Stimulated activated CD8-positive, alpha-beta memory T cell treated with anti-CD3 and anti-CD28 coated beads, Interleukin-7, amount 100 ng/mL, for 1 hour (primary cell): ENCODE measurements around the gene QPCTL.
"Not testable (repeated sequence)": the region's sequence is repeated elsewhere in the genome, so short reads cannot be mapped to it uniquely, and the experiment has no call there.

Experiments
- DNase-seq, 2 donors: peaks; one replicate each; pipeline ENCODE4 v3.0.0-alpha.2; 2020; ENCODE audit warnings: low read depth in 2 of 2

QPCTL gene

DNA sequence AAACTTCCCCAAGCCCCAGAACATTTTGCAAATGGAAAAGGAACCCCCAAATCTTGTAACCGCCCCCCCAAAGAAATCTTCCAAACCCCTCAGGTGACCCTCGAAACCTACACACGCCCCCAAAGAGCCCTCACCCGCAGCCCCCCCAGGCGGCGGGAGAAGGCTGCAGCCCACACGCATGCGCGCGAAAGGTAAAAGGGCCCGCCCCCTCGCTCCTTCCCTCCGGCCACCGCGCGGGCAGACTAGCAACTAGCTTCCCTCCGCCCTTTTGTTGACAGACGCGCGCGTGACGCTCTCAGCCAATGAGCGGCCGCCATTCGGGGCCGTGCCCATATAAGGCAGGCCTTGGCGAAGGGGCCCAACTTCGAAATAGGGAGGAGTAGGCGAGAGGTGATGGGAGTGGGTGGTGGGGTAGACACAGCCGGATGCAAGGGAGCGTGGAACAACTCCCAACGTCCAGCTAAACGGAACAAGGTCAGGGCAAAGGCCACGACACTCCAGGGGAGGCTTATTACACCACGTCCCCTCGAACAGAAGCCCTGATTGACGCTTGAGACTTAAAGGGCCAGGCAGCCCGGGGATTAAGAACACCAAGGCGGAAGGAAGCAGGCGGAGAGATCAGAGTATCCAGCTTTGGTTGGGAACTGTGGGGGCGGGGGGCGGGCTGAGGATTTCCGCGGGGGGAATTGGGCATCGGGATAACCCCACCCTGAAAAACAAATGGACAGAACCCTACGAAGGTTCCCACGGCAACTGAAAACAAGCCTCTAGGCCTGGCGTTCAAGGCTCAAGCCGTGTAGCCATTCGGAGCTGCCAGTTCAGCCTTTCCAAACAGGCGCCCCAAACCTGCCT, 24.9 kb downstream of the QPCTL start:
- peak; percentile 94 to 95 for DNase-seq

DNA sequence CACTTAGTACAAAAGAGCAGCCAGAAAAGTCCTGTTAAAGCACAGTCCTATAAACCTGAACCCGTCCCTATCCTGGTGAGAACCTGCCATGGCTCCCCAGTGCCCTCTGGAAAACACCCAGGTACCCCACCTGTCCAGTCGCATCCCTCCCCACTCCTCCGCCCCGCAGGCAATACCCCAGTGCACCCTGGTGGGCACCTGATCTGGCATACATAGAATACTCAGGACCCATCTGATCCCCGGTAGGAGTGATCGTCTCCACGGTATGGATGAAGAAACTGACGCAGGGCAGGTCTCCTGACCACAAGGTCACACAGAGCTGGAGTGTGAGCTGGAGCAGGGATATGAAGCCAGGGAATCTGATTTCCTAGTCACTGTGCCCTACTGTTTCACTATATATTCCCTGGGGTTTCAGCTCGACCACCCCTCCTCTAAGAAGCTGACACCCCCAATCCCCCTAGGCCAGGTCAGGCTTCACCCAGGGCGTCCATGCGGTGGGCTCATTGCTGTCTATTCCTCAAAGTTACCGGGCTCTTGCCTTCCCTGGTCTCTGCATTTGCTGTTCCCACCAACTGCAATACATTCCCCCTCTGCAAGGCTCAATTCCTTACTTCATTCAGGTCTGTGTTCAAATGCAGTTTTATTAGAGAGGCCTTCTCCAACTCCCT, 25.7 kb downstream of the QPCTL start:
- no peak for DNase-seq

GRCh38 chr19:45720065-45720464, 27.6 kb downstream of the QPCTL start:
- not testable (repeated sequence) for DNase-seq

- DNase-seq, result not testable (repeated sequence)
Measured at GRCh38 chr19:45728683-45729082, 36.2 kb downstream of the QPCTL start.

DNA sequence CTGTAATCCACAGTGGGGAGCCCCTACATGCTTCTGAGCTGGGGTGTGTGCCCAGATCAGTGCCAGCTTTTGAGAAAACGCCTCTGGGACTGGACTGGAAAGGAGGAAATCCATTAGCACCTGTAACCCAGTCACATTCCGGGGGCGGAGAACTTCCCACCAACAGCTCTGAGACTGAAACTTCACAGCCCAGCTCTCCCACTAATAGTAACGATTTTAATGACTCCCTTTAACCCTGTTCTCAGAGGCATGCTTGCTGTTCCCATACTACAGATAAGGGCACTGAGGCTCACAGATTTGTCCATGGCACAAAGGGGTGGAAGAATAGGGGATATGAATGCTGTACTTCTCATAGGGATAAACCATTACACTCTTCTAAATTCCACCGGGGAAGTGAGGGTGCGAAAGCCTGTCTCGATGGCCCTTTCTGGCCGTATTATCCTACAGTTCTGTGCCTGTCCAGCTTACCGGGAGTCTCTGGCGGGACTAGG, 37.4 kb downstream of the QPCTL start:
- no peak for DNase-seq

DNA sequence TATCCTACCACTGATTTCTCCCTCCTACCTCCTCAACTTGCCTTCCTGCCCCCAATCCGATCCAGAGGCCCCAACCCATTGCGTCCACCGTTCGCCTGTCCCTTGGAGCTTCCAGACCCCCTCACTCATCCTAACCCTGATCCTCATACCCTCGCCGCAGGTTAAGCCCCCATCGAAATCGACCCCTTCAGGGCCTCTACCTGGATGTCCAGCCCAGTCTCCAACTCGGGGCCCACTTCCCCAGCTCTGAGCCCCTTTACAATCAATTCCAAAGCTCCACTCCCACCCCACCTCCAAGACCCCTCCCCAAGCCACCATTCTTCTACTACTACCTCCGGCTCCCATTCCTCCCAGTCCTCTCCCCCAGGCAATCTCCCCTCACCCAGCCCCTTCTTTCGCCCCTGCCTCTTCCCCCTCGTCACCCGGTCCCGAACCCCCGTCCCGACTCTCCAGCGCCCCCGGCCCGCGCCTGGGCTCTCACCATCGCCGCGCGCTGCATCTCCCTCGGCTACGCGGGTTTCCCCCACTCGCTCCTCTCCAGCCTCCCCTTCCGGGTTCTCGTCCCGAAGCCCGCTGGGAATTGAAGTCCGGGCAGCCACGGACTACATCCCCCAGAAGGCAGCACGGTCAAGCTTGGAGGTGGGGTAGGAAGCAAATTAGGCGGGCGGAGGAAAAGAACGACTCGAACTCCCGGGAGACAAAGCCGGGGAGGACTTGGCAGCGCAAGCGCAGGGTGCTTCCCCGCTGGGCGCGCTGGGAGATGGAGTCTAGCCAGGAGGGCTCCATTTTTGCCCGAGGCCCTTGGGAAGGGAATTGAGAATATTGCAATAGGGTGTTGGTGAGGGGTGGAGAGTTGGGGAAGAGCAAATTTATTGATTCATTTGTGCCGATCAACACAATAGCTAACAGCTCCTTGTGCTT, 38.2 kb downstream of the QPCTL start, which contains the start of gene FBXO46:
Gene FBXO46, minus strand, starts transcription at position 529 of the 921 bp plus-strand sequence. CDS start 17,401 bp downstream, outside the sequence.
- peak; percentile 82 to 84 for DNase-seq

DNA sequence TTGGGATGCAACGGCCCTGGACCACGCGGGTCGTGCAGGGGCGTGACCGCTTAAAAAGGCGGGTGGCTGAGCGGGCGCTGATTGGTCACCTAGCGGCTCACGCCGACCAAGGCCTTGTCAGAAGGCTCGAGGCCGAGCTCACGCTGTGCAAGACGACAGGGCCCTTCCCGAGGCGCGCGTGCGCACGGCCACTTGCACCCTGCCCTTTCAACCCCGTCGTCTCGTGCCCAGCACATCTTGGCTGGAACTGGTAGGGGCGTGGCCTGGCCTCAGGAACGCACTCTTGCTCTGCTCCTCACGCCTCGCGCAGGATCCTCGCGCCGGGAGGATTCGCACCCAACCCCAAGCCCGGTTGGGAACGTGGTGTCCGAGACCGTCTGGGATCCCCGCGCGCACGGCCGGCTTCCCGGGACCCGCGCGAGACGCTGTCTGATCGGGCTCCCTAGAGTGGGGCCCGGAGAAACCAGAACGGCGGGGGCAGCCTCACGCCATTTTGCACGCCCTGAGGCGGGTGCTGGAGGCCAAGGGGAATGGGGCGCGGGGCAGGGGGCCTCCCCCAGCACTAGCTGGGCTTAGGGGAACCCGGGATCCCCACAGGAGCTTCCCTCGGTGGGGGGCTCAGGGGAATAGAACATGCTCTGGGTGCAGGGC, 40.8 kb downstream of the QPCTL start, which contains the start of gene MEIOSIN:
Gene MEIOSIN, plus strand, starts transcription at position 280 of the 651 bp plus-strand sequence. CDS start 1,938 bp downstream, outside the sequence.
- no peak for DNase-seq

DNA sequence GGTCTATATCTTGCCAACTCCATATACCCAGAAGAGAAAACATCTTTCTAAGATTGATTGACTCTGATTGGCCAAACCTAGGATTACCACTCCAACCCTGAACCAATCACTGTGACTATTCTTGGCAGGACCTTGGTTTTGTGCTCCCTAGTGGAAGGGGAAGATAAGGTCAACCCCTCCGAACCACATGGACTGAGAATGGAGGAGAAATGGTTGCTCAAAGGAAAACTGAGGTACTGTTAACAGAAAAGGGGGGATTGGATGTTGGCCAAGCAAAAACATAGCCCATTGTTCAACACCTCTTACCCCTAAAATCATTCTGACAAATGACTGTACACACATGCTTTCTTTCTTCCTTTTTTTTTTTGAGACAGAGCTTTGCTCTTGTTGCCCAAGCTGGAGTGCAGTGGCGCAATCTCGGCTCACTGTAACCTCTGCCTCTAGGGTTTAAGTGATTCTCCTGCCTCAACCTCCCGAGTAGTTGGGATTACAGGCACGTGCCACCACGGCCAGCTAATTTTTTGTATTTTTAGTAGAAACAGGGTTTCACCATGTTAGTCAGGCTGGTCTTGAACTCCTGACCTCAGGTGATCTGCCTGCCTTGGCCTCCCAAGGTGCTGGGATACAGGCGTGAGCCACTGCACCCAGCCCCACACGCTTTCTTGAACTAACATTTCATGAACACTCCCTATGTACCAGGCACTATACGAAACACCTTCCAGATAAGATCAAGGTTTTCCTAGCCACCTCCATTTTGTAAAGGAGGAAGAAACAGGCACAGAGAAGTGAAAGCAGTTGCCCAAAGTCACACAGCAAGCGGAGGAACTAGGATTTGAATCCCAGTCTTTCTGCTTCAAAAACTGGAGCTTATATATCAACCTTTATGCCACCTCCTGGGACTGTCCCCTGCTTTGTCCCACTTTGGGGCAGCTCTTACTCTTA, 47.3 kb downstream of the QPCTL start:
- DNase-seq, result no peak

- DNase-seq, result no peak
Measured at GRCh38 chr19:45742969-45743368, 50.5 kb downstream of the QPCTL start.

- no peak for DNase-seq
Measured at GRCh38 chr19:45745606-45746005, 53.1 kb downstream of the QPCTL start.

DNA sequence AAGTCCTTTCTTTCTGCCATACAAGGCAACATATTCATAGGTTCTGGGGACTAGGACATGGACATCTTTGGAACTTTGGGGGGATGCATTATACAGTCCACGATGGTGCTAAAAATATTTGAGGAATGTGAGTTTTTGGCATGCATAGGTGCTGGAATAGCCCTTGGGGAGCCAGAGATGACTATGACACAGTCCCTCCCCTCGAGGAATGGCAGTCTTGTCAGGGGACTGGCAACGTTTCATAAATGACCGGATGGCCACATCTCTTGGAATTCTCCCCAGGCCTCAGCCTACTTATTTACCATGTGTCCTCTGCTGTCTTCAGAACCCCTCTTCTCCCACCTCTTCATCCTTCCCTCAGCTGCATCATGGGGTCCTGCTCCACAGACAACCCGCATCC, 54.4 kb downstream of the QPCTL start:
- no peak for DNase-seq

DNA sequence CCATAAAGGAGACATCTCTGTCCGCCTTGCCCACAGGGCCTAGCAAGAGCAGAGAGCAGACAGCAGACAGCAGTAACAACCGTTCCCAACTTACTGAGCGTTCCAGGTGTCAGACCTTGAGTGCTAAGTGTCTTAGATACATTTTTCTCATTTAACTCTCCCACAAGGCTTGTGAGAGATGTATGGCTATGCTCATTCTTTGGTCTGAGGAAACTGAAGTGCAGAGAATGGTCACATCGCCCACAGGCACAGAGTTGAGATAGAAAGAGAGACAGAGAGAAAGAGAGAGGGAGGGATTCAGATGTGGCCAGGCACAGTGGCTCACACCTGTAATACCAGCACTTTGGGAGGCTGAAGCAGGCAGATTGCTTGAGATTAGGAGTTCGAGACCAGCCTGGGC, 55.0 kb downstream of the QPCTL start:
- DNase-seq, result no peak

DNA sequence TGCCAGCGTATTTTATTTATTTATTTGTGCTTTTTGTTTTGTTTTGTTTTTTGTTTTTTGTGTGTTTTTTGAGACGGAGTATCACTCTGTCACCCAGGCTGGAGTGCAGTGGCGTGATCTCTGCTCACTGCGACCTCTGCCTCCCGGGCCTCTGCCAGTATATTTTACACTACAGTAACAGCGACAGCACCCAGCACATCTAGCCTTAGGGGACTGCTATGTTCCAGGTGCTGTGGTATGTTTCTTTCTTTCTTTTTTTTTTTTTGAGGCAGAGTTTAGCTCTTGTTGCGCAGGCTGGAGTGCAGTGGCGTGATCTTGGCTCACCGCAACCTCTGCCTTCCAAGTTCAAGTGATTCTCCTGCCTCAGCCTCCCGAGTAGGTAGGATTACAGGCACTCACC, 59.0 kb downstream of the QPCTL start:
- DNase-seq, result not testable (repeated sequence)

GRCh38 chr19:45752639-45753038, 60.2 kb downstream of the QPCTL start:
- no peak for DNase-seq

- no peak for DNase-seq
Measured at GRCh38 chr19:45753548-45753947, 61.1 kb downstream of the QPCTL start.
